OCI-LY1 (cell line): ENCODE measurements around the gene RAI14.

Source experiments
- H2AFZ ChIP-seq: fragments of 200-600 bp; sonication (generic), shearing (Covaris generic); 2 replicates; pipeline ENCODE4 v1.6.0; 2014; ENCODE audit warnings: antibody characterized with exemption, mild to moderate bottlenecking, low read length
- H3F3A ChIP-seq: fragments of 200-600 bp; sonication (generic), shearing (Covaris generic); 2 replicates; pipeline ENCODE4 v1.6.0; 2014; ENCODE audit warnings: mild to moderate bottlenecking, antibody characterized with exemption, low read length, moderate library complexity; ENCODE audit not compliant: insufficient read depth
- H3K27ac ChIP-seq: fragments of 200-600 bp; sonication (generic); 2 replicates; pipeline ENCODE4 v1.5.1; 2014; ENCODE audit warnings: low read length, mixed run types, mild to moderate bottlenecking, low read depth; ENCODE audit not compliant: poor library complexity, severe bottlenecking
- H3K27me3 ChIP-seq: fragments of 200-600 bp; sonication (generic); 2 replicates; pipeline ENCODE4 v1.6.0; 2014; ENCODE audit warnings: antibody characterized with exemption, mild to moderate bottlenecking, low read length, moderate library complexity; ENCODE audit not compliant: insufficient read depth
- H3K36me3 ChIP-seq: fragments of 200-600 bp; sonication (generic); 2 replicates; pipeline ENCODE4 v1.6.1; 2014; ENCODE audit warnings: mild to moderate bottlenecking, antibody characterized with exemption, low read length, moderate library complexity, mixed read lengths; ENCODE audit not compliant: insufficient read depth
- H3K4me1 ChIP-seq: fragments of 200-600 bp; sonication (generic); 2 replicates; pipeline ENCODE4 v1.5.1; 2014; ENCODE audit warnings: mild to moderate bottlenecking, low read length, moderate library complexity; ENCODE audit not compliant: insufficient read depth, severe bottlenecking
- H3K4me2 ChIP-seq: fragments of 200-600 bp; sonication (generic), shearing (Covaris generic); 2 replicates; pipeline ENCODE4 v1.6.1; 2014; ENCODE audit warnings: low read length
- H3K4me3 ChIP-seq: fragments of 200-600 bp; sonication (generic); 2 replicates; pipeline ENCODE4 v1.5.1; 2014; ENCODE audit warnings: low read length, low read depth, mild to moderate bottlenecking, mixed read lengths; ENCODE audit not compliant: poor library complexity, severe bottlenecking
- H3K79me2 ChIP-seq: fragments of 200-600 bp; shearing (Covaris generic); 2 replicates; pipeline ENCODE4 v1.6.1; 2016; ENCODE audit warnings: mixed run types, low read length, mixed read lengths; ENCODE audit not compliant: insufficient read depth
- H3K9ac ChIP-seq: fragments of 200-600 bp; sonication (generic), shearing (Covaris generic); 2 replicates; pipeline ENCODE4 v1.6.1; 2014; ENCODE audit warnings: mild to moderate bottlenecking, low read length, mixed read lengths
- H3K9me2 ChIP-seq: fragments of 200-600 bp; sonication (generic), shearing (Covaris generic); 2 replicates; pipeline ENCODE4 v1.6.1; 2014; ENCODE audit warnings: low read depth, mild to moderate bottlenecking, low read length, mixed read lengths
- H3K9me3 ChIP-seq: fragments of 200-600 bp; shearing (Covaris generic); 2 replicates; pipeline ENCODE4 v1.6.1; 2014; ENCODE audit warnings: low read length, mixed read lengths
- H4K20me1 ChIP-seq: fragments of 200-600 bp; sonication (generic), shearing (Covaris generic); 2 replicates; pipeline ENCODE4 v1.6.0; 2016; ENCODE audit warnings: mild to moderate bottlenecking, low read length; ENCODE audit not compliant: insufficient read depth
- EZH2 ChIP-seq: fragments of 200-600 bp; sonication (generic), shearing (Covaris generic); IDR thresholded peaks from 2 replicates; pipeline ENCODE4 v1.8.0; 2017; ENCODE audit warnings: borderline replicate concordance, mixed run types, mild to moderate bottlenecking, antibody characterized with exemption, low read length, moderate library complexity, mixed read lengths
- TF ChIP-seq, protein P1 (sequence below): fragments of 200-600 bp; sonication (generic), shearing (Covaris generic); IDR thresholded peaks from 2 replicates; pipeline ENCODE4 v1.5.1; 2017; ENCODE audit warnings: mild to moderate bottlenecking, antibody characterized with exemption, low read length, moderate library complexity, mixed read lengths

The RAI14 gene

DNA sequence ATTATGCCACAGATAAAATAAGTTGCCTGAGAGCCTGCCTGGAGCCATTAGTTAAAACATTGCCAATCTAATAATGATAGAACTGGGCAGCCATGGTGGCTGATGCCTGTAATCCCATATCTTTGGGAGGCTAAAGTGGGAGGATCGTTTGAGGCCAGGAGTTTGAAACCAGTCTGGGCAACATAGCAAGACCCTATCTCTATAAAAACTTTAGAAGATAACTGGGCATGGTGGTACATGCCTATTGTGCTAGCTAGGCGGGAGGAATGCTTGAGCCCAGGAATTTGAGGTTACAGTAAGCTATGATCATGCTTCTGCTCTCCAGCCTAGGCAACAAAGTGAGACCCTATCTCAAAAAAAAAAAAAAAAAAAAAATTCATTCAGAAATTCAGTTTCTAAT, 52.6 kb downstream of the RAI14 start:
- H3K4me2 ChIP-seq: no peak overlapping the region
- no peak overlapping the region for H3K9ac ChIP-seq
- H3F3A ChIP-seq: no peaks in the 10 kb centered on the region
- no peak overlapping the region for H3K4me3 ChIP-seq
- no peaks in the 10 kb centered on the region for H4K20me1 ChIP-seq
- H3K9me2 ChIP-seq: no peaks in the 10 kb centered on the region
- no peaks in the 10 kb centered on the region for H3K4me1 ChIP-seq
- TF ChIP-seq EZH2: no peak
- TF ChIP-seq, protein P1, sequence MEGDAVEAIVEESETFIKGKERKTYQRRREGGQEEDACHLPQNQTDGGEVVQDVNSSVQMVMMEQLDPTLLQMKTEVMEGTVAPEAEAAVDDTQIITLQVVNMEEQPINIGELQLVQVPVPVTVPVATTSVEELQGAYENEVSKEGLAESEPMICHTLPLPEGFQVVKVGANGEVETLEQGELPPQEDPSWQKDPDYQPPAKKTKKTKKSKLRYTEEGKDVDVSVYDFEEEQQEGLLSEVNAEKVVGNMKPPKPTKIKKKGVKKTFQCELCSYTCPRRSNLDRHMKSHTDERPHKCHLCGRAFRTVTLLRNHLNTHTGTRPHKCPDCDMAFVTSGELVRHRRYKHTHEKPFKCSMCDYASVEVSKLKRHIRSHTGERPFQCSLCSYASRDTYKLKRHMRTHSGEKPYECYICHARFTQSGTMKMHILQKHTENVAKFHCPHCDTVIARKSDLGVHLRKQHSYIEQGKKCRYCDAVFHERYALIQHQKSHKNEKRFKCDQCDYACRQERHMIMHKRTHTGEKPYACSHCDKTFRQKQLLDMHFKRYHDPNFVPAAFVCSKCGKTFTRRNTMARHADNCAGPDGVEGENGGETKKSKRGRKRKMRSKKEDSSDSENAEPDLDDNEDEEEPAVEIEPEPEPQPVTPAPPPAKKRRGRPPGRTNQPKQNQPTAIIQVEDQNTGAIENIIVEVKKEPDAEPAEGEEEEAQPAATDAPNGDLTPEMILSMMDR: no peak
- no peaks in the 10 kb centered on the region; the same call in 1 of the 2 replicates for H3K27me3 ChIP-seq
- H3K79me2 ChIP-seq: no peaks in the 10 kb centered on the region
- no peak overlapping the region for H2AFZ ChIP-seq
- no peak overlapping the region for H3K27ac ChIP-seq
- no peaks in the 10 kb centered on the region for H3K9me3 ChIP-seq
- H3K36me3 ChIP-seq: no peaks in the 10 kb centered on the region

- no peaks in the 10 kb centered on the region for H3F3A ChIP-seq
- no peaks in the 10 kb centered on the region for H3K9me2 ChIP-seq
- H3K27me3 ChIP-seq: no peaks in the 10 kb centered on the region; the same call in 1 of the 2 replicates
- H3K4me3 ChIP-seq: no peak overlapping the region
- no peak overlapping the region for H2AFZ ChIP-seq
- H4K20me1 ChIP-seq: no peaks in the 10 kb centered on the region
- no peak overlapping the region for H3K4me2 ChIP-seq
- H3K27ac ChIP-seq: no peak overlapping the region
- H3K9ac ChIP-seq: no peak overlapping the region
- no peaks in the 10 kb centered on the region for H3K4me1 ChIP-seq
- no peaks in the 10 kb centered on the region for H3K36me3 ChIP-seq
- no peaks in the 10 kb centered on the region for H3K79me2 ChIP-seq
- TF ChIP-seq, protein P1: no peak
- no peak for TF ChIP-seq EZH2
- H3K9me3 ChIP-seq: no peaks in the 10 kb centered on the region
Observed at GRCh38 chr5:34709861-34710673, 53.9 kb downstream of the RAI14 start.

DNA sequence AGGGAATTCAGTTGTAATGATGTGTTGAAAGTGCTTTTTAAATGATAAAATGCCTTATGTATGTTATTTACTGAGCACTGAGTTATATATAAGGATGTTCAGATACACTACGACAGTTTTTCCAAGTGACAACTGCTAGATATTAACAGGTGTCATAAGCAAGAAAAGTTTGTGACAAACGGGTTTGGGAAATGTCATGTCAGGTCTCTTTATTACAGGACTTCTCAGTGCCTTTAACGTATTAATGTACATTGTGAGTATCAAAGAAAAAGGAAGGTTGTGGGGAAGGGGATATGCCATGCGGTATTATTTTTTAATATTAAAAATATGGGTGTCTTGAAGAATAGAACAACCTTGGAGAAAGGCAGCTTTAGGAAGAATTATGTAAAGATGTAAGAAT, 56.4 kb downstream of the RAI14 start:
- H3K79me2 ChIP-seq: no peaks in the 10 kb centered on the region
- H3K36me3 ChIP-seq: no peaks in the 10 kb centered on the region
- no peaks in the 10 kb centered on the region; the same call in 1 of the 2 replicates for H3K27me3 ChIP-seq

More for the DNA sequence above, 56.4 kb downstream of the RAI14 start:
- no peak overlapping the region for H3K4me3 ChIP-seq
- no peaks in the 10 kb centered on the region for H3F3A ChIP-seq
- H2AFZ ChIP-seq: no peak overlapping the region
- no peak overlapping the region for H3K4me2 ChIP-seq
- no peaks in the 10 kb centered on the region for H3K4me1 ChIP-seq
- H3K9ac ChIP-seq: no peak overlapping the region
- TF ChIP-seq, protein P1: no peak
- no peak for TF ChIP-seq EZH2
- no peaks in the 10 kb centered on the region for H4K20me1 ChIP-seq
- H3K9me2 ChIP-seq: no peaks in the 10 kb centered on the region
- no peaks in the 10 kb centered on the region for H3K9me3 ChIP-seq
- no peak overlapping the region for H3K27ac ChIP-seq
